T-cell (primary cell): ENCODE results near the gene CCER1. TPM values are rescaled to one million over a fixed set of nuclear protein-coding genes. Genes with fewer than 3 reads are reported as not detected.
A peak's percentile ranks its signal among the peaks of the same experiment; 100 is the strongest.

Source experiments
- ATAC-seq, 4 experiments: fragments of 200-7000 bp in 3 of 4; fragments of 150-1000 bp in 1 of 4; cut with Tn5 transposase; replicated peaks in 1 of 4; 1 replicate in 3 of 4; 2 replicates in 1 of 4; pipeline ENCODE4 v1.10.0; 2021; ENCODE audit warnings: moderate library complexity in 3 of 4, mild to moderate bottlenecking in 2 of 4, moderate number of reproducible peaks in 1 of 4
- CTCF ChIA-PET, 2 donors: fragments of 300-600 bp; sonication (Branson Sonifier 250); formaldehyde crosslinking; loops; one replicate each; lab custom pipeline; 2022; ENCODE audit warnings: antibody characterized with exemption in 2 of 2; lab: Charles Lee
- POLR2A ChIA-PET, 2 donors: fragments of 300-600 bp; sonication (Branson Sonifier 250); formaldehyde crosslinking; loops; one replicate each; lab custom pipeline; 2022; ENCODE audit warnings: antibody characterized with exemption in 2 of 2; lab: Charles Lee
- DNase-seq, 35 experiments: peaks; one replicate each; pipeline versions ENCODE4 v3.0.0 to v3.0.0-alpha.2; 2013 to 2023
- H3K27ac ChIP-seq: one replicate; pipeline ENCODE4 v1.5.1; 2013; ENCODE audit warnings: low read length
- H3K27me3 ChIP-seq, 2 experiments: replicated peaks in 1 of 2; 1 replicate in 1 of 2; 2 replicates in 1 of 2; pipeline versions ENCODE4 v1.6.1 to v1.7.0; 2013; ENCODE audit warnings: low read length in 1 of 2, mixed read lengths in 1 of 2; ENCODE audit not compliant: control insufficient read depth in 2 of 2, insufficient read depth in 2 of 2; ENCODE audit errors: extremely low read depth in 1 of 2
- H3K36me3 ChIP-seq, 2 donors: 1 replicate in 1 of 2; 2 replicates in 1 of 2; pipeline versions ENCODE4 v1.6.1 to v1.7.0; 2013; ENCODE audit warnings: low read length in 1 of 2; ENCODE audit not compliant: control insufficient read depth in 2 of 2, insufficient read depth in 1 of 2; ENCODE audit errors: extremely low read depth in 1 of 2
- H3K4me1 ChIP-seq, 2 experiments: 1 replicate in 1 of 2; 2 replicates in 1 of 2; pipeline versions ENCODE4 v1.6.1 to v1.7.0; 2013; ENCODE audit warnings: low read length in 2 of 2, mixed read lengths in 1 of 2; ENCODE audit not compliant: insufficient read depth in 2 of 2, control insufficient read depth in 1 of 2; ENCODE audit errors: extremely low read depth in 1 of 2
- H3K4me3 ChIP-seq, 2 donors: 1 replicate in 1 of 2; 2 replicates in 1 of 2; pipeline versions ENCODE4 v1.5.1 to v1.7.0; 2013; ENCODE audit warnings: mild to moderate bottlenecking in 2 of 2, low read length in 1 of 2, moderate library complexity in 1 of 2; ENCODE audit not compliant: control insufficient read depth in 1 of 2; ENCODE audit errors: extremely low read depth in 1 of 2
- H3K9me3 ChIP-seq: 2 replicates; pipeline ENCODE4 v1.7.0; 2013
- H3K27ac Mint-ChIP-seq, 2 donors: one replicate each; pipeline ENCODE4 v1.8.0; 2020 to 2021; ENCODE audit warnings: mild to moderate bottlenecking in 2 of 2, mixed read lengths in 2 of 2
- H3K27me3 Mint-ChIP-seq, 2 donors: one replicate each; pipeline ENCODE4 v1.8.0; 2021 to 2022; ENCODE audit warnings: mixed read lengths in 2 of 2
- H3K36me3 Mint-ChIP-seq: one replicate; pipeline ENCODE4 v1.8.0; 2021; ENCODE audit warnings: mixed read lengths
- H3K4me1 Mint-ChIP-seq, 3 donors: one replicate each; pipeline ENCODE4 v1.8.0; 2020 to 2022; ENCODE audit warnings: mixed read lengths in 3 of 3, mild to moderate bottlenecking in 1 of 3
- H3K4me3 Mint-ChIP-seq, 3 donors: one replicate each; pipeline ENCODE4 v1.8.0; 2020 to 2022; ENCODE audit warnings: mild to moderate bottlenecking in 3 of 3, mixed read lengths in 3 of 3, moderate library complexity in 3 of 3
- H3K9me3 Mint-ChIP-seq, 3 donors: one replicate each; pipeline ENCODE4 v1.8.0; 2020 to 2022; ENCODE audit warnings: mixed read lengths in 3 of 3
- WGBS: methylation state at CpG from one replicate; pipeline ENCODE4 v1.1.5; 2013; ENCODE audit warnings: missing lambda C conversion rate; ENCODE audit not compliant: insufficient coverage; 5-methylcytosine and 5-hydroxymethylcytosine counted together
- total RNA-seq, 35 experiments: library from RNA in 6 of 35; stranded (reverse) in 6 of 35; fragments of 120-200 nt in 1 of 35; gene quantifications; one replicate each; pipeline versions ENCODE4 v1.2.1 to v1.2.4 and lab custom pipeline; 2013 to 2026

The CCER1 gene
- total RNA-seq, 5 donors from 2014 or later (not counting 1 experiment from before 2014, with no cell fraction given): not detected

GRCh38 chr12:90974286-90974685 is 19.3 kb upstream of the CCER1 start:
- Histone ChIP-seq H3K4me1 (no peaks in the 10 kb centered on the region), H3K27ac (no peak overlapping the region), H3K27me3 (no peaks in the 10 kb centered on the region), H3K9me3 (no peaks in the 10 kb centered on the region), H3K4me3 (no peak overlapping the region), H3K36me3 (no peaks in the 10 kb centered on the region)
- DNase-seq (no peak), ATAC-seq (no peak)
- Mint-ChIP-seq H3K27ac (no peak overlapping the region), H3K4me3 (no peak overlapping the region), H3K36me3 (no peaks in the 10 kb centered on the region), H3K9me3 (no peaks in the 10 kb centered on the region), H3K4me1 (no peaks in the 10 kb centered on the region), H3K27me3 (peaks cover 2 to 3% of the 10 kb centered on the region in 2 donors)
- ChIA-PET CTCF (no interaction called here), POLR2A (no interaction called here)

- Histone ChIP-seq H3K27ac (no peak overlapping the region), H3K9me3 (no peaks in the 10 kb centered on the region), H3K4me1 (no peaks in the 10 kb centered on the region), H3K27me3 (no peaks in the 10 kb centered on the region), H3K4me3 (no peak overlapping the region), H3K36me3 (no peaks in the 10 kb centered on the region)
- ATAC-seq (no peak), DNase-seq (no peak)
- POLR2A ChIA-PET: no interaction called here
- Mint-ChIP-seq H3K4me1 (no peaks in the 10 kb centered on the region), H3K27ac (no peak overlapping the region), H3K4me3 (no peak overlapping the region), H3K27me3 (peaks cover 3% of the 10 kb centered on the region in 2 donors), H3K36me3 (no peaks in the 10 kb centered on the region), H3K9me3 (no peaks in the 10 kb centered on the region)
- CTCF ChIA-PET: no interaction called here
These were observed 17.2 kb upstream of the CCER1 start for GRCh38 chr12:90972226-90972625.

GRCh38 chr12:90970911-90971310 is 15.9 kb upstream of the CCER1 start:
- no peak overlapping the region for H3K4me3 ChIP-seq
- H3K27ac ChIP-seq: no peak overlapping the region
- H3K27me3 Mint-ChIP-seq: peaks cover 0 to 3% of the 10 kb centered on the region in 2 donors
- H3K4me3 Mint-ChIP-seq: no peak overlapping the region
- H3K27ac Mint-ChIP-seq: no peak overlapping the region
- no peak for DNase-seq
- H3K4me1 ChIP-seq: no peaks in the 10 kb centered on the region
- no peaks in the 10 kb centered on the region for H3K27me3 ChIP-seq
- H3K4me1 Mint-ChIP-seq: no peaks in the 10 kb centered on the region
- H3K9me3 Mint-ChIP-seq: no peaks in the 10 kb centered on the region
- POLR2A ChIA-PET: no interaction called here
- CTCF ChIA-PET: interaction anchor here in 1 of 2 donors (1.0 kb wide), 1 partner anchor 9 kb away, joined by 5 read pairs; no protein-coding TSS in a partner anchor
- no peaks in the 10 kb centered on the region for H3K36me3 ChIP-seq
- H3K9me3 ChIP-seq: no peaks in the 10 kb centered on the region
- no peak for ATAC-seq
- no peaks in the 10 kb centered on the region for H3K36me3 Mint-ChIP-seq

GRCh38 chr12:90970471-90970870 is 15.5 kb upstream of the CCER1 start:
- H3K27ac Mint-ChIP-seq: no peak overlapping the region
- no peak for DNase-seq
- H3K27me3 Mint-ChIP-seq: peaks cover 0 to 3% of the 10 kb centered on the region in 2 donors
- H3K4me1 Mint-ChIP-seq: no peaks in the 10 kb centered on the region
- H3K9me3 Mint-ChIP-seq: no peaks in the 10 kb centered on the region
- POLR2A ChIA-PET: no interaction called here
- H3K36me3 Mint-ChIP-seq: no peaks in the 10 kb centered on the region
- Histone ChIP-seq H3K36me3 (no peaks in the 10 kb centered on the region), H3K4me1 (no peaks in the 10 kb centered on the region), H3K27me3 (no peaks in the 10 kb centered on the region), H3K9me3 (no peaks in the 10 kb centered on the region), H3K27ac (no peak overlapping the region), H3K4me3 (no peak overlapping the region)
- CTCF ChIA-PET: interaction anchor here in 1 of 2 donors (1.0 kb wide), 1 partner anchor 8 kb away, joined by 5 read pairs; no protein-coding TSS in a partner anchor
- no peak overlapping the region for H3K4me3 Mint-ChIP-seq
- peak in 1 of 4 experiments; percentile 4 for ATAC-seq

- no peak for ATAC-seq
- Mint-ChIP-seq H3K36me3 (no peaks in the 10 kb centered on the region), H3K4me3 (no peak overlapping the region), H3K27me3 (peaks cover 0 to 3% of the 10 kb centered on the region in 2 donors), H3K9me3 (no peaks in the 10 kb centered on the region), H3K27ac (no peak overlapping the region), H3K4me1 (no peaks in the 10 kb centered on the region)
- WGBS: no CpG with 5 or more reads among the region's 2 CpGs
- H3K4me3 ChIP-seq: no peak overlapping the region
- H3K27me3 ChIP-seq: no peaks in the 10 kb centered on the region
- no peak overlapping the region for H3K27ac ChIP-seq
- H3K36me3 ChIP-seq: no peaks in the 10 kb centered on the region
- POLR2A ChIA-PET: interaction anchor here in 1 of 2 donors (0.6 kb wide), 1 partner anchor 130 kb away, joined by 3 read pairs; no protein-coding TSS in a partner anchor
- CTCF ChIA-PET: interaction anchor here in 1 of 2 donors (0.9 kb wide), 1 partner anchor 17 kb away, joined by 4 read pairs; no protein-coding TSS in a partner anchor
- no peaks in the 10 kb centered on the region for H3K4me1 ChIP-seq
- no peaks in the 10 kb centered on the region for H3K9me3 ChIP-seq
- DNase-seq: no peak
These were observed 14.9 kb upstream of the CCER1 start for GRCh38 chr12:90969851-90970250.

GRCh38 chr12:90969346-90969745 is 14.4 kb upstream of the CCER1 start:
- CTCF ChIA-PET: interaction anchor here in 1 of 2 donors (0.9 kb wide), 1 partner anchor 16 kb away, joined by 4 read pairs; no protein-coding TSS in a partner anchor
- POLR2A ChIA-PET: interaction anchor here in 1 of 2 donors (0.6 kb wide), 1 partner anchor 131 kb away, joined by 3 read pairs; no protein-coding TSS in a partner anchor
- no peaks in the 10 kb centered on the region for H3K4me1 Mint-ChIP-seq
- no peak overlapping the region for H3K4me3 ChIP-seq
- H3K4me1 ChIP-seq: no peaks in the 10 kb centered on the region
- H3K27me3 ChIP-seq: no peaks in the 10 kb centered on the region
- H3K9me3 ChIP-seq: no peaks in the 10 kb centered on the region
- H3K27ac Mint-ChIP-seq: no peak overlapping the region
- H3K27ac ChIP-seq: no peak overlapping the region
- no peaks in the 10 kb centered on the region for H3K36me3 Mint-ChIP-seq
- peaks cover 0 to 3% of the 10 kb centered on the region in 2 donors for H3K27me3 Mint-ChIP-seq
- WGBS: no CpG with 5 or more reads among the region's 1 CpG
- H3K9me3 Mint-ChIP-seq: no peaks in the 10 kb centered on the region
- DNase-seq (no peak), ATAC-seq (no peak)
- H3K4me3 Mint-ChIP-seq: no peak overlapping the region
- H3K36me3 ChIP-seq: no peaks in the 10 kb centered on the region

- ATAC-seq (no peak), DNase-seq (no peak)
- ChIA-PET CTCF (no interaction called here), POLR2A (no interaction called here)
- H3K36me3 Mint-ChIP-seq: no peaks in the 10 kb centered on the region
- Histone ChIP-seq H3K36me3 (no peaks in the 10 kb centered on the region), H3K27ac (no peak overlapping the region), H3K27me3 (no peaks in the 10 kb centered on the region), H3K4me3 (no peak overlapping the region), H3K4me1 (no peaks in the 10 kb centered on the region), H3K9me3 (no peaks in the 10 kb centered on the region)
- H3K27ac Mint-ChIP-seq: no peak overlapping the region
- peaks cover 3% of the 10 kb centered on the region in 2 donors for H3K27me3 Mint-ChIP-seq
- H3K4me3 Mint-ChIP-seq: no peak overlapping the region
- WGBS: no CpG with 5 or more reads among the region's 2 CpGs
- H3K9me3 Mint-ChIP-seq: no peaks in the 10 kb centered on the region
- H3K4me1 Mint-ChIP-seq: no peaks in the 10 kb centered on the region
These were observed 10.2 kb upstream of the CCER1 start for GRCh38 chr12:90965204-90965603.
